Omental fat pad (tissue), 4 donors: ENCODE results near the gene MMP11. TPM values are rescaled to one million over a fixed set of nuclear protein-coding genes. Genes with fewer than 3 reads are reported as not detected.

Experiments
- ATAC-seq: fragments of 150-250 bp; one replicate; pipeline ENCODE4 v1.9.1; 2016; ENCODE audit warnings: mild to moderate bottlenecking, moderate library complexity; ENCODE audit not compliant: low FRiP score
- DNase-seq: peaks from one replicate; pipeline ENCODE4 v3.0.0-alpha.2; 2019; ENCODE audit warnings: low spot score
- CTCF ChIP-seq, 3 donors: fragments of 450-650 bp; IDR thresholded peaks; one replicate each; pipeline ENCODE4 v1.5.1; 2016 to 2017; ENCODE audit warnings: antibody characterized with exemption in 3 of 3, mild to moderate bottlenecking in 3 of 3, moderate library complexity in 2 of 3
- total RNA-seq, 4 donors: library from RNA; depleted of rRNA; stranded (reverse); fragments of >200 nt; gene quantifications; one replicate each; pipeline ENCODE4 v1.1.0, GENCODE V29; 2016

Gene MMP11
- total RNA-seq, 4 donors from 2014 or later = 0.79 to 3.1 (median 2.1) TPM; not detected in 1

- ATAC-seq = no peak
- TF ChIP-seq CTCF (IDR thresholded peaks at IDR 0.05) = no peak
- no peak for DNase-seq
These were observed 52.0 kb downstream of the MMP11 start for GRCh38 chr22:23824476-23825245.

- ATAC-seq (no peak), DNase-seq (no peak)
- TF ChIP-seq CTCF (IDR thresholded peaks at IDR 0.05) = no peak
These were observed 52.7 kb downstream of the MMP11 start for GRCh38 chr22:23825246-23825905.

- DNase-seq (no peak), ATAC-seq (no peak)
- TF ChIP-seq CTCF (IDR thresholded peaks at IDR 0.05) = no peak
These were observed 54.1 kb downstream of the MMP11 start for GRCh38 chr22:23826510-23827350.

GRCh38 chr22:23827351-23827995 lies 54.8 kb downstream of the MMP11 start:
- ATAC-seq = no peak
- no peak for DNase-seq

GRCh38 chr22:23828800-23829680 lies 56.4 kb downstream of the MMP11 start:
- ATAC-seq (no peak), DNase-seq (no peak)
- TF ChIP-seq CTCF (IDR thresholded peaks at IDR 0.05) = no peak

More at GRCh38 chr22:23827351-23827995, 54.8 kb downstream of the MMP11 start:
- no peak for TF ChIP-seq CTCF (IDR thresholded peaks at IDR 0.05)
